ENCODE results near the gene COL5A2. TPM values are rescaled to one million over a fixed set of nuclear protein-coding genes. Genes with fewer than 3 reads are reported as not detected.

COL5A2 gene
- total and polyA plus RNA-seq, 2 donors (not counting 3 experiments of a cell fraction or from before 2014, with no cell fraction given), result 47.4 to 123 TPM

GRCh38 chr2:189076572-189076971 is 103.0 kb downstream of the COL5A2 start:
- H3K27ac ChIP-seq (ENCODE audit: insufficient read depth, low read depth, low read length), result no peak overlapping the region
- no peak overlapping the region for H3K9ac ChIP-seq (replicated peaks; ENCODE audit: extremely low read depth, insufficient read depth, low read length)
- CTCF ChIA-PET, result interaction anchor here (1.1 to 2.0 kb wide), 2 partner anchors 10 to 552 kb away, joined by 3 to 8 read pairs; no protein-coding TSS in a partner anchor
- H2AFZ ChIP-seq (ENCODE audit: low read depth, low read length), result no peak overlapping the region
- POLR2A ChIA-PET, result no interaction called here
- no peaks in the 10 kb centered on the region for H4K20me1 ChIP-seq (replicated peaks; ENCODE audit: control insufficient read depth, extremely low read depth, insufficient read depth, low read length)
- H3K36me3 ChIP-seq (ENCODE audit: control insufficient read depth in 2 of 2, extremely low read depth in 1 of 2, insufficient read depth in 2 of 2, low read length in 2 of 2), result peaks cover 0 to 11% of the 10 kb centered on the region in 2 experiments
- H3K27me3 ChIP-seq (ENCODE audit: control insufficient read depth in 2 of 2, insufficient read depth in 2 of 2, low read length in 2 of 2), result no peaks in the 10 kb centered on the region
- H3K4me2 ChIP-seq (ENCODE audit: insufficient read depth, low read length), result no peak overlapping the region
- dilution Hi-C loops (cut with MboI; ENCODE audit: extremely low pct_ligation_motif_present, low sequenced_read_pairs), result no loop called here
- FAIRE-seq (no peak), DNase-seq (ENCODE audit: low read depth, low spot score) (no peak)
- TF ChIP-seq FOS (IDR thresholded peaks at IDR 0.05; ENCODE audit: borderline replicate concordance, insufficient read depth, low read length), result no peak
- intact Hi-C loops (cut with micrococcal nuclease), result no loop called here
- no peak overlapping the region for H3K4me3 ChIP-seq (replicated peaks in 1 of 3; ENCODE audit: insufficient read depth in 1 of 3, low read depth in 1 of 3, low read length in 3 of 3)
- no peaks in the 10 kb centered on the region for H3K4me1 ChIP-seq (ENCODE audit: control insufficient read depth, extremely low read depth, insufficient read depth, low read length)
- no peaks in the 10 kb centered on the region for H3K79me2 ChIP-seq (ENCODE audit: control insufficient read depth, insufficient read depth, low read length)
- no TSS peak for BruUV-seq (replicated peaks)
- H3K9me1 ChIP-seq (replicated peaks; ENCODE audit: control insufficient read depth, extremely low read depth, insufficient read depth, low read length), result no peaks in the 10 kb centered on the region
- no peaks in the 10 kb centered on the region for H3K9me3 ChIP-seq (replicated peaks; ENCODE audit: control insufficient read depth, insufficient read depth, low read length)

- Histone ChIP-seq H3K79me2 (ENCODE audit: control insufficient read depth, insufficient read depth, low read length) (no peaks in the 10 kb centered on the region), H3K27ac (ENCODE audit: insufficient read depth, low read depth, low read length) (no peak overlapping the region), H4K20me1 (replicated peaks; ENCODE audit: control insufficient read depth, extremely low read depth, insufficient read depth, low read length) (no peaks in the 10 kb centered on the region), H3K9ac (replicated peaks; ENCODE audit: extremely low read depth, insufficient read depth, low read length) (no peak overlapping the region), H3K27me3 (ENCODE audit: control insufficient read depth in 2 of 2, insufficient read depth in 2 of 2, low read length in 2 of 2) (no peaks in the 10 kb centered on the region), H3K4me1 (ENCODE audit: control insufficient read depth, extremely low read depth, insufficient read depth, low read length) (no peaks in the 10 kb centered on the region), H3K36me3 (ENCODE audit: control insufficient read depth in 2 of 2, extremely low read depth in 1 of 2, insufficient read depth in 2 of 2, low read length in 2 of 2) (peaks cover under 1 to 11% of the 10 kb centered on the region in 2 experiments), H3K4me3 (replicated peaks in 1 of 3; ENCODE audit: insufficient read depth in 1 of 3, low read depth in 1 of 3, low read length in 3 of 3) (no peak overlapping the region), H3K4me2 (ENCODE audit: insufficient read depth, low read length) (no peak overlapping the region), H3K9me1 (replicated peaks; ENCODE audit: control insufficient read depth, extremely low read depth, insufficient read depth, low read length) (no peaks in the 10 kb centered on the region), H3K9me3 (replicated peaks; ENCODE audit: control insufficient read depth, insufficient read depth, low read length) (no peaks in the 10 kb centered on the region), H2AFZ (ENCODE audit: low read depth, low read length) (no peak overlapping the region)
- no peak for TF ChIP-seq GATA2 (IDR thresholded peaks at IDR 0.05; ENCODE audit: insufficient read depth, insufficient read length, low read depth, low read length)
- CTCF ChIA-PET, result interaction anchor here (1.1 to 2.0 kb wide), 2 partner anchors 10 to 552 kb away, joined by 3 to 8 read pairs; no protein-coding TSS in a partner anchor
- DNase-seq (ENCODE audit: low read depth, low spot score) (no peak), FAIRE-seq (no peak)
- dilution Hi-C loops (cut with MboI; ENCODE audit: extremely low pct_ligation_motif_present, low sequenced_read_pairs), result no loop called here
- BruUV-seq (replicated peaks), result no TSS peak
- intact Hi-C loops (cut with micrococcal nuclease), result no loop called here
- POLR2A ChIA-PET, result no interaction called here
Measured at GRCh38 chr2:189076120-189076519, 103.4 kb downstream of the COL5A2 start.

Measured in endothelial cell of umbilical vein (primary cell).